GM21723 (cell line): ENCODE results near the gene YWHAQ.

Source experiments
- ATAC-seq: cut with Tn5 transposase; IDR thresholded peaks from one replicate; pipeline ENCODE4 v1.9.1; 2021; ENCODE audit warnings: mild to moderate bottlenecking, moderate library complexity; ENCODE audit not compliant: unreplicated experiment

Gene YWHAQ

GRCh38 chr2:9655441-9656269 is 24.9 kb upstream of the YWHAQ start:
- peak; percentile 45 for ATAC-seq

- no peak for ATAC-seq
These were observed 23.8 kb upstream of the YWHAQ start for GRCh38 chr2:9654452-9655100.

- no peak for ATAC-seq
These were observed 22.9 kb upstream of the YWHAQ start for GRCh38 chr2:9653485-9654271.

GRCh38 chr2:9652898-9653479 is 22.2 kb upstream of the YWHAQ start:
- no peak for ATAC-seq

- ATAC-seq = no peak
These were observed 21.5 kb upstream of the YWHAQ start for GRCh38 chr2:9652267-9652666.

- ATAC-seq = no peak
These were observed 19.5 kb upstream of the YWHAQ start for GRCh38 chr2:9650119-9650821.

- no peak for ATAC-seq
These were observed 18.5 kb upstream of the YWHAQ start for GRCh38 chr2:9649261-9649660.

- ATAC-seq = no peak
These were observed 18.0 kb upstream of the YWHAQ start for GRCh38 chr2:9648821-9649220.

GRCh38 chr2:9647884-9648283 is 17.1 kb upstream of the YWHAQ start:
- ATAC-seq = no peak

GRCh38 chr2:9646196-9647030 is 15.6 kb upstream of the YWHAQ start:
- ATAC-seq = no peak

- ATAC-seq = no peak
These were observed 13.8 kb upstream of the YWHAQ start for GRCh38 chr2:9644603-9645002.

- ATAC-seq = no peak
These were observed 13.2 kb upstream of the YWHAQ start for GRCh38 chr2:9644021-9644420.

GRCh38 chr2:9641641-9642040 is 10.8 kb upstream of the YWHAQ start:
- ATAC-seq = no peak

- ATAC-seq = no peak
These were observed 9.8 kb upstream of the YWHAQ start for GRCh38 chr2:9640403-9641104.

- no peak for ATAC-seq
These were observed 9.0 kb upstream of the YWHAQ start for GRCh38 chr2:9639740-9640343.

- no peak for ATAC-seq
These were observed 8.3 kb upstream of the YWHAQ start for GRCh38 chr2:9639000-9639602.

- ATAC-seq = no peak
These were observed 7.7 kb upstream of the YWHAQ start for GRCh38 chr2:9638532-9638931.

GRCh38 chr2:9637330-9637729 is 6.5 kb upstream of the YWHAQ start:
- ATAC-seq = no peak
